Suprapubic skin (tissue), 3 donors: ENCODE measurements around the gene ATP5F1B.

ENCODE experiments used
- POLR2AphosphoS5 ChIP-seq, 3 donors: sonication (generic); formaldehyde crosslinking; IDR thresholded peaks; one replicate each; pipeline ENCODE4 v1.6.1; 2017; ENCODE audit warnings: antibody characterized with exemption in 3 of 3
- TF ChIP-seq, protein P1 (sequence below), 2 donors: fragments of 200-600 bp in 1 of 2; fragments of 450-650 bp in 1 of 2; sonication (generic) in 1 of 2; IDR thresholded peaks; one replicate each; pipeline ENCODE4 v1.5.1; 2016 to 2019; ENCODE audit warnings: antibody characterized with exemption in 2 of 2, mild to moderate bottlenecking in 1 of 2, moderate library complexity in 1 of 2

DNA sequence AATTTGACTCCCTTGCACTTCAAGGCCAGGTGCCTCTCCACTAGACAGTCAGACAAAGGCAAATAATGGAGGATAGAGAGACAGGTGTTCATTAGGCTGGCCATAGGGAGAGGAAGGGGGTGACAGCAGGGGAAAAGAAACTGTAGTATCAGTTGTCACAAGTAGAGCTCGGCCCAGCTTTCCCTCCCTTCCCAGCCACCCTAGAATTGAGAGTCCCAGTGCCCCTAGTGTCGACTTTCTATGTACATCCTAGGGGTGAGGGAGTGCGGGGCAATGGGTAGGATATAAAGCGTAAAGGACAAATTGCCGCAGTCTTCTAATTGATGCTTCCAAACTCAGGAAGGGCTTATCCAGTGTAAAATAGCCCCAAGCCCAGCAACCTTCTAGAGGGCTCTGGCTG is 54.7 kb downstream of the ATP5F1B start:
- TF ChIP-seq, protein P1, sequence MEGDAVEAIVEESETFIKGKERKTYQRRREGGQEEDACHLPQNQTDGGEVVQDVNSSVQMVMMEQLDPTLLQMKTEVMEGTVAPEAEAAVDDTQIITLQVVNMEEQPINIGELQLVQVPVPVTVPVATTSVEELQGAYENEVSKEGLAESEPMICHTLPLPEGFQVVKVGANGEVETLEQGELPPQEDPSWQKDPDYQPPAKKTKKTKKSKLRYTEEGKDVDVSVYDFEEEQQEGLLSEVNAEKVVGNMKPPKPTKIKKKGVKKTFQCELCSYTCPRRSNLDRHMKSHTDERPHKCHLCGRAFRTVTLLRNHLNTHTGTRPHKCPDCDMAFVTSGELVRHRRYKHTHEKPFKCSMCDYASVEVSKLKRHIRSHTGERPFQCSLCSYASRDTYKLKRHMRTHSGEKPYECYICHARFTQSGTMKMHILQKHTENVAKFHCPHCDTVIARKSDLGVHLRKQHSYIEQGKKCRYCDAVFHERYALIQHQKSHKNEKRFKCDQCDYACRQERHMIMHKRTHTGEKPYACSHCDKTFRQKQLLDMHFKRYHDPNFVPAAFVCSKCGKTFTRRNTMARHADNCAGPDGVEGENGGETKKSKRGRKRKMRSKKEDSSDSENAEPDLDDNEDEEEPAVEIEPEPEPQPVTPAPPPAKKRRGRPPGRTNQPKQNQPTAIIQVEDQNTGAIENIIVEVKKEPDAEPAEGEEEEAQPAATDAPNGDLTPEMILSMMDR (IDR thresholded peaks at IDR 0.05): no peak
- TF ChIP-seq POLR2AphosphoS5 (IDR thresholded peaks at IDR 0.05): no peak
